ENCODE data around the gene DAPK3.

The DAPK3 gene

GRCh38 chr19:3981373-3981735, 10.5 kb upstream of the DAPK3 start:
- Histone ChIP-seq H3K27me3 (no peaks in the 10 kb centered on the region), H3K9me3 (no peaks in the 10 kb centered on the region), H3K36me3 (peaks cover 79 to 80% (median 79%) of the 10 kb centered on the region in 3 donors), H3K4me3 (no peak overlapping the region), H3K4me1 (peaks cover 0 to 37% (median 27%) of the 10 kb centered on the region in 4 donors), H3K27ac (no peak overlapping the region)
- no peak for DNase-seq
- intact Hi-C loops (cut with DNase I; ENCODE audit: low total_unique reads), result loop anchor here (10.0 kb wide), 2 partner anchors 143 to 203 kb away; partner anchors contain the start of genes ANKRD24, MAP2K2 and SIRT6
- TF ChIP-seq, protein P1, sequence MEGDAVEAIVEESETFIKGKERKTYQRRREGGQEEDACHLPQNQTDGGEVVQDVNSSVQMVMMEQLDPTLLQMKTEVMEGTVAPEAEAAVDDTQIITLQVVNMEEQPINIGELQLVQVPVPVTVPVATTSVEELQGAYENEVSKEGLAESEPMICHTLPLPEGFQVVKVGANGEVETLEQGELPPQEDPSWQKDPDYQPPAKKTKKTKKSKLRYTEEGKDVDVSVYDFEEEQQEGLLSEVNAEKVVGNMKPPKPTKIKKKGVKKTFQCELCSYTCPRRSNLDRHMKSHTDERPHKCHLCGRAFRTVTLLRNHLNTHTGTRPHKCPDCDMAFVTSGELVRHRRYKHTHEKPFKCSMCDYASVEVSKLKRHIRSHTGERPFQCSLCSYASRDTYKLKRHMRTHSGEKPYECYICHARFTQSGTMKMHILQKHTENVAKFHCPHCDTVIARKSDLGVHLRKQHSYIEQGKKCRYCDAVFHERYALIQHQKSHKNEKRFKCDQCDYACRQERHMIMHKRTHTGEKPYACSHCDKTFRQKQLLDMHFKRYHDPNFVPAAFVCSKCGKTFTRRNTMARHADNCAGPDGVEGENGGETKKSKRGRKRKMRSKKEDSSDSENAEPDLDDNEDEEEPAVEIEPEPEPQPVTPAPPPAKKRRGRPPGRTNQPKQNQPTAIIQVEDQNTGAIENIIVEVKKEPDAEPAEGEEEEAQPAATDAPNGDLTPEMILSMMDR (IDR thresholded peaks at IDR 0.05), result no peak

DNA sequence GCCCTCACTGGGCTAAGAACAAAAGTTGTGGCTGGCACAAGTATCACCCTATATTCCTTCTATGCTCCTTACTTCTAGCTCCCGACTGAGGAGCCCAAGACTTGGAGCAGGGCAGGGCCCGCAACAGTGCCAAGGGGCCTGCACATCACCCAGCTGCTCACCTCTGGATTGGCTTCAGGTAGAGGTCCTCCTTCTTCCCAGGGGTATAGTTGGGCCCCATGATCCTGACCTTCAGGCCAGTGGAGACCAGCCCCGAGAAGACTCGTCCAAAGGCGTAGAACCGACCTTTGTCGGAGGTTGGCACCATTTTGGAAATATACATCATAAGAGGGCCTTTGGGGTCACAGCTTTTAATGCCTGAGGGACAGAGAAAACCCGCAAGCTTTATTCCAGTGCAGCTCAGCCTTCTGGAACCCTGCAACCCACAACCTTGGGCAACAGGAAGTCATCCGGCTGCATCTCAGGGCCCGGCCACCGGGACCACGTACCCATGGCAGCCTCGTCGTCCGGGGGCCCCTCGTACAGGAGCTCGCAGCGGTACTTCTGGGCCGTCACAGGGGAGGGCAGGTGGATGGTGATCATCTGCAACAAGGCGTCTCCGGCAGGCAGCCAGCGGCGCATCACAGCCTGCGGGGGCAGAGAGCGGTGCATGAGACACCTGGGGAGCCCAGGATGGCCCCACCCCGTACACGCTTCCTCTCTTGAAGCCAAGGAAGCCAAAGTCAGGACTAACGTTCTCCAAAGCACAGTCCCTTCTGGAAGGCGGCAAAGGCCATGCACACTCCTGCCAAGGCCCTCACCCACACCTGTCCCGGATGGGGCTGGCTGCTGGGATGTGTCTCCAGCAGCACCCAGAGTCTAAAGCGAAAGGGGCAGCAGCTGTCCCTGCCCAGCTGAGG, 9.7 kb upstream of the DAPK3 start:
- peaks cover 86 to 87% (median 87%) of the 10 kb centered on the region in 3 donors for H3K36me3 ChIP-seq
- H3K27ac ChIP-seq, result no peak overlapping the region
- peaks cover 0 to 30% (median 20%) of the 10 kb centered on the region in 4 donors for H3K4me1 ChIP-seq
- intact Hi-C loops (cut with DNase I; ENCODE audit: low total_unique reads), result loop anchor here (10.0 kb wide), 2 partner anchors 144 to 204 kb away; partner anchors contain the start of genes ANKRD24, MAP2K2 and SIRT6
- H3K4me3 ChIP-seq, result no peak overlapping the region
- H3K27me3 ChIP-seq, result no peaks in the 10 kb centered on the region
- H3K9me3 ChIP-seq, result no peaks in the 10 kb centered on the region
- TF ChIP-seq, protein P1 (IDR thresholded peaks at IDR 0.05), result no peak
- no peak for DNase-seq

DNA sequence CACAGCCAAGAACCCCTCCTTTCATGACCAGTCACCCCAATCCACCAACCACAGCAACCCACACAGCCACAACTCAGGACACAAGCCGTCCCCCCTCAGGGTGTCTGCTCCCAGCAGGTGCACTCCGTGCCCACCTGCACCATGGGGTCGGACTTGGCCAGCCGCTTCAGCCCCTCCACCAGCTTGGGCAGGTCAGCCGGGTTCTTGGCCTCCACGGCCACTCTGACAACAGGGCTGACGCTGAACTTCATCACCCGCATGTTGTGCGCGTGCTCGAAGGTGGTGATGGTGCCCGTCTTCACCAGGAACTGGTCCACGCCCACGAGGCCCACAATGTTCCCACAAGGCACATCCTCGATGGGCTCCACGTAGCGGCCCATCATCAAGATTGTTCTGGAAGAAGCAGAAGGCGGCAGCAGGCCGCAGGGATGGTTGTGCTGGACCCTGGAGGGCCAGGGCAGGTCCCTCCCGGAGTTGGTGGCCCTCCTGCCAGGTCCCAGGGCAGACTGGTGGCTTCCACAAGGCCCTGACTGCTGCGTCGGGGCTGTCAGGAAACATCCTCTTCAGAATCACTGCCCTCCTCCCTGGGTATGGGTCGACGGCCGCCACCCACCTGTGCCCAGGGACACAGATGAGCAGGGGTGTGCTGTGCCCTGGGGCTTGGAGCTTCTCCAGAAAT, 8.9 kb upstream of the DAPK3 start:
- TF ChIP-seq, protein P1 (IDR thresholded peaks at IDR 0.05), result no peak
- H3K36me3 ChIP-seq, result peaks cover 89 to 94% (median 93%) of the 10 kb centered on the region in 3 donors
- no peaks in the 10 kb centered on the region for H3K27me3 ChIP-seq
- H3K4me1 ChIP-seq, result peaks cover 0 to 27% (median 19%) of the 10 kb centered on the region in 4 donors
- no peak for DNase-seq
- intact Hi-C loops (cut with DNase I; ENCODE audit: low total_unique reads), result loop anchor here (10.0 kb wide), 2 partner anchors 145 to 205 kb away; partner anchors contain the start of genes ANKRD24, MAP2K2 and SIRT6
- no peak overlapping the region for H3K27ac ChIP-seq
- H3K4me3 ChIP-seq, result no peak overlapping the region
- no peaks in the 10 kb centered on the region for H3K9me3 ChIP-seq

DNA sequence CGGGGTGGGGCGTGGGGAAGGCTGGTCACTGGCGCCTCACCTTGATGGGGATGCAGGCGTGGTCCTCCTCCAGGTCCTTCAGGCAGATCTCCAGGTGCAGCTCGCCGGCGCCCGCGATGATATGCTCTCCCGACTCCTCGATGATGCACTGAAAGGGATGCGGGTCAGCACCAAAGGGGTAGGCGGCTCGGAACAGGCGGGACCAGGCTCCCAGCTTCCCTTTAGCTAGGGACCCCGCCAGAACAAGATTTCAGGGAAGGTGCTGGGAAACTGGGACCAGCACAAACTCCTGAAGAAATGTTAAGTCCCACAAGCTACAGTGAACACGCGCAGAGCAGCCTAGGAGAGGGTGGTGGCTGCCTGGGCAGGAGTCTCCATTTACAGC, 8.4 kb upstream of the DAPK3 start:
- H3K27me3 ChIP-seq, result no peaks in the 10 kb centered on the region
- no peaks in the 10 kb centered on the region for H3K9me3 ChIP-seq
- H3K36me3 ChIP-seq, result peaks cover 89 to 94% (median 93%) of the 10 kb centered on the region in 3 donors
- H3K27ac ChIP-seq, result no peak overlapping the region
- no peak for DNase-seq
- intact Hi-C loops (cut with DNase I; ENCODE audit: low total_unique reads), result no loop called here
- peaks cover 0 to 23% (median 16%) of the 10 kb centered on the region in 4 donors for H3K4me1 ChIP-seq
- TF ChIP-seq, protein P1 (IDR thresholded peaks at IDR 0.05), result no peak
- no peak overlapping the region for H3K4me3 ChIP-seq

DNA sequence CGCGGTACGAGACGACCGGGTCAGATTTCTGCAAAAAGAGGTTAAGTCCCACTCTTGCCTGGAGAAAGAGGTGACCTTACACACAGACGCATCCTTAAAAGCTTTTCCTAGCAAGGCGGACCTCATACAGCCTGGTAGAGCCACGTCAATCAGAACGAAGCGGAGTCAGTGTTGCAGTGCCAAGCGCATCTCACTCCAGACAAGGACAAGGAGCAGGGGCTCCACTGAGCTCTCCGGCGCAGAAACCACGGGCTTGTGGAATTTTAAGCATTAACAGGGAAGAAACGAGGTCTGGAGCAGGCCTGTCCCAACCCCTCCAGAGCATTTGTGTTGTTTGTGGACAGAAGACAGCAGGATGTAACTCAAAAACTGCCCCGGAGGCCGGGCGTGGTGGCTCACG, 7.2 kb upstream of the DAPK3 start:
- intact Hi-C loops (cut with DNase I; ENCODE audit: low total_unique reads), result no loop called here

More for the DNA sequence above, 7.2 kb upstream of the DAPK3 start:
- TF ChIP-seq, protein P1 (IDR thresholded peaks at IDR 0.05), result no peak
- Histone ChIP-seq H3K9me3 (no peaks in the 10 kb centered on the region), H3K27me3 (no peaks in the 10 kb centered on the region), H3K27ac (no peak overlapping the region), H3K4me3 (no peak overlapping the region), H3K36me3 (peaks cover 78 to 83% (median 82%) of the 10 kb centered on the region in 3 donors), H3K4me1 (peaks cover 0 to 12% (median 5%) of the 10 kb centered on the region in 4 donors)
- DNase-seq, result no peak
